ENCODE measurements around the gene TMF1. TPM values are rescaled to one million over a fixed set of nuclear protein-coding genes. Genes with fewer than 3 reads are reported as not detected.

TMF1 gene
- total and polyA plus RNA-seq, 2 donors (not counting 1 experiment from before 2014, with no cell fraction given): 27.5 to 51.5 TPM

DNA sequence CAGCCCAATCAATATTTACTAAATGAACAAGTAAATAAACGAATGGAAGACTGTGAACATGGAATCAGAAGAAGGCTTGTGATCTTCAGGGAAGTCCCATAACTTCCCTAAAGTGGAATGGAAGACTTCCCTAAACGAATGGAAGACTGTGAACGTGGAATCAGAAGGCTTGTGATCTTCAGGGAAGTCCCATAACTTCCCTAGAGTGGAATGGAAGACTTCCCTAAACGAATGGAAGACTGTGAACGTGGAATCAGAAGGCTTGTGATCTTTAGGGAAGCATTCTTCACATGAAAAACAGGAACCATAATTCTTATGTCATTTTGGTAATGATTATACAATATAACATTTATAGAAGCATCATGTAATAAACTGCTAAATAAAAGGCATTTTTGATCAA, 77.4 kb downstream of the TMF1 start:
- no peak overlapping the region for H3K4me3 ChIP-seq (replicated peaks in 1 of 4; ENCODE audit: control extremely low read depth in 1 of 4, insufficient read depth in 1 of 4, low read depth in 3 of 4, low read length in 4 of 4)
- H3K27me3 ChIP-seq (ENCODE audit: control insufficient read depth, insufficient read depth, low read length): peaks cover 2% of the 10 kb centered on the region
- no peak for DNase-seq (ENCODE audit: low read depth in 2 of 2)
- no peaks in the 10 kb centered on the region for H3K79me2 ChIP-seq (ENCODE audit: control insufficient read depth, insufficient read depth, low read length)
- H3K9ac ChIP-seq (ENCODE audit: insufficient read depth, low read length): no peak overlapping the region
- H2AFZ ChIP-seq (ENCODE audit: low read length): no peak overlapping the region
- H3K4me2 ChIP-seq (ENCODE audit: extremely low read depth, insufficient read depth, low read length): no peak overlapping the region
- H3K27ac ChIP-seq (ENCODE audit: insufficient read depth, low read length): no peak overlapping the region
- peaks cover 6% of the 10 kb centered on the region for H3K36me3 ChIP-seq (ENCODE audit: control insufficient read depth, insufficient read depth, low read length)
- no peaks in the 10 kb centered on the region for H3K4me1 ChIP-seq (ENCODE audit: control insufficient read depth, extremely low read depth, insufficient read depth, low read length)
- no peaks in the 10 kb centered on the region for H4K20me1 ChIP-seq (ENCODE audit: control insufficient read depth, extremely low read depth, insufficient read depth, low read length)
- H3K9me3 ChIP-seq (ENCODE audit: control insufficient read depth, insufficient read depth, low read depth, low read length): no peaks in the 10 kb centered on the region
- TF ChIP-seq EZH2 (IDR thresholded peaks at IDR 0.05; ENCODE audit: low read length, missing control alignments): no peak

DNA sequence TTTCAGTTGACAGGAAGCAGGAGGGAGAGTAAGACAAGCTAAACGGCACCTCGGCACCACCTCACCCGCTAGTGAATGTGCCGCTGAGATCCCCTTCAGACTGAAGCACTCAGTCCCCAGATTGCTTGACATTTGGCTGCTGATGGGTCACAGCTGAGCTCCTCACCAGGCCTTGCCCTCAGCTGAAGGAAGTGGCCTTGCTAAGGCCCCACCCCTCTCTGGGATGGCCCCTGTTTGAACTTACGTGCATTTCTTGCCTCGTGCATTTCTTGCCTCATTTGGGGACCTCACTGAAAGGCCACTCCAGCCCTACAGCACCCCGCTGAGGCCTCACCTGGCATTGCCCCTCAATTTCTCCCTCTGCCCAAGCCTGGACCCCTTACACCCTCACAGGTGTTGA, 78.5 kb downstream of the TMF1 start:
- Histone ChIP-seq H3K4me1 (ENCODE audit: control insufficient read depth, extremely low read depth, insufficient read depth, low read length) (no peaks in the 10 kb centered on the region), H3K27me3 (ENCODE audit: control insufficient read depth, insufficient read depth, low read length) (peaks cover 2% of the 10 kb centered on the region), H4K20me1 (ENCODE audit: control insufficient read depth, extremely low read depth, insufficient read depth, low read length) (no peaks in the 10 kb centered on the region), H3K9me3 (ENCODE audit: control insufficient read depth, insufficient read depth, low read depth, low read length) (no peaks in the 10 kb centered on the region), H3K79me2 (ENCODE audit: control insufficient read depth, insufficient read depth, low read length) (no peaks in the 10 kb centered on the region), H2AFZ (ENCODE audit: low read length) (no peak overlapping the region), H3K9ac (ENCODE audit: insufficient read depth, low read length) (no peak overlapping the region), H3K36me3 (ENCODE audit: control insufficient read depth, insufficient read depth, low read length) (no peaks in the 10 kb centered on the region), H3K4me3 (replicated peaks in 1 of 4; ENCODE audit: control extremely low read depth in 1 of 4, insufficient read depth in 1 of 4, low read depth in 3 of 4, low read length in 4 of 4) (no peak overlapping the region), H3K27ac (ENCODE audit: insufficient read depth, low read length) (no peak overlapping the region), H3K4me2 (ENCODE audit: extremely low read depth, insufficient read depth, low read length) (no peak overlapping the region)
- no peak for TF ChIP-seq EZH2 (IDR thresholded peaks at IDR 0.05; ENCODE audit: low read length, missing control alignments)
- TF ChIP-seq, protein P1, sequence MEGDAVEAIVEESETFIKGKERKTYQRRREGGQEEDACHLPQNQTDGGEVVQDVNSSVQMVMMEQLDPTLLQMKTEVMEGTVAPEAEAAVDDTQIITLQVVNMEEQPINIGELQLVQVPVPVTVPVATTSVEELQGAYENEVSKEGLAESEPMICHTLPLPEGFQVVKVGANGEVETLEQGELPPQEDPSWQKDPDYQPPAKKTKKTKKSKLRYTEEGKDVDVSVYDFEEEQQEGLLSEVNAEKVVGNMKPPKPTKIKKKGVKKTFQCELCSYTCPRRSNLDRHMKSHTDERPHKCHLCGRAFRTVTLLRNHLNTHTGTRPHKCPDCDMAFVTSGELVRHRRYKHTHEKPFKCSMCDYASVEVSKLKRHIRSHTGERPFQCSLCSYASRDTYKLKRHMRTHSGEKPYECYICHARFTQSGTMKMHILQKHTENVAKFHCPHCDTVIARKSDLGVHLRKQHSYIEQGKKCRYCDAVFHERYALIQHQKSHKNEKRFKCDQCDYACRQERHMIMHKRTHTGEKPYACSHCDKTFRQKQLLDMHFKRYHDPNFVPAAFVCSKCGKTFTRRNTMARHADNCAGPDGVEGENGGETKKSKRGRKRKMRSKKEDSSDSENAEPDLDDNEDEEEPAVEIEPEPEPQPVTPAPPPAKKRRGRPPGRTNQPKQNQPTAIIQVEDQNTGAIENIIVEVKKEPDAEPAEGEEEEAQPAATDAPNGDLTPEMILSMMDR (conservative IDR thresholded peaks at IDR 0.05 in 1 of 2, IDR thresholded peaks at IDR 0.05 in 1 of 2; ENCODE audit: low read depth in 1 of 2, low read length in 2 of 2): no peak
- peak in 1 of 2 donors; percentile 22 for DNase-seq (ENCODE audit: low read depth in 2 of 2)

DNA sequence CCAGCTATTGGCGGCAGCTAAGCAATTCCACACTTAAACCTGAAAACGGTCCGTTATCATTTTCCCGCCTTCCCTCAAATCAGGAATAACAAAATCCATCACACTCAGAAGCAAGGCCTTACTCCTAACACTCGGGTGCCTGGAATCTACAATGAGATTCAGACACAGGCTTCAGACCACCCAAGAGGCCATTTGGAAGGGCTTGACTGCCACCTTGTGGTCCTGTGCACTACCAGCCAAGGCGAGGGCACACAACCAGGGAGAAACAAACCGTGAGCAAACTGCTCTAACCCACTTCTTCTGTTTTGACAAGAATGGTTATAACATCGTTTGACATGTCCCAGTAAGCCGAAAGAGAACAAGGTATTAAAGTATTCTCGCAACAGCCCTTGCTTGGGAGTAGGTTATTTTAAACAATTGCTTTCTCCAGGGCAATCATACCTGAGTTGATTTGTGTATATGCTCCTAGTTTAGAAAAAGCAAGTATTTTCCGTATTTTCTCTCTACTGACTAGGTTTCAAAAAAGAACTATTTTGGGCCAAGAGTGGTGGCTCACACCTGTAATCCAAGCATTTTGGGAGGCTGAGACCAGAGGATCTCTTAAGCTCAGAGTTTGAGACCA, 79.7 kb downstream of the TMF1 start:
- Histone ChIP-seq H3K36me3 (ENCODE audit: control insufficient read depth, insufficient read depth, low read length) (no peaks in the 10 kb centered on the region), H3K4me2 (ENCODE audit: extremely low read depth, insufficient read depth, low read length) (no peak overlapping the region), H4K20me1 (ENCODE audit: control insufficient read depth, extremely low read depth, insufficient read depth, low read length) (no peaks in the 10 kb centered on the region), H3K4me1 (ENCODE audit: control insufficient read depth, extremely low read depth, insufficient read depth, low read length) (no peaks in the 10 kb centered on the region), H3K4me3 (replicated peaks in 1 of 4; ENCODE audit: control extremely low read depth in 1 of 4, insufficient read depth in 1 of 4, low read depth in 3 of 4, low read length in 4 of 4) (no peak overlapping the region), H2AFZ (ENCODE audit: low read length) (no peak overlapping the region), H3K79me2 (ENCODE audit: control insufficient read depth, insufficient read depth, low read length) (no peaks in the 10 kb centered on the region), H3K27me3 (ENCODE audit: control insufficient read depth, insufficient read depth, low read length) (peaks cover 2% of the 10 kb centered on the region), H3K27ac (ENCODE audit: insufficient read depth, low read length) (no peak overlapping the region), H3K9me3 (ENCODE audit: control insufficient read depth, insufficient read depth, low read depth, low read length) (no peaks in the 10 kb centered on the region), H3K9ac (ENCODE audit: insufficient read depth, low read length) (no peak overlapping the region)
- TF ChIP-seq, protein P1 (conservative IDR thresholded peaks at IDR 0.05 in 1 of 2, IDR thresholded peaks at IDR 0.05 in 1 of 2; ENCODE audit: low read depth in 1 of 2, low read length in 2 of 2): peak; percentile 80 to 85
- TF ChIP-seq EZH2 (IDR thresholded peaks at IDR 0.05; ENCODE audit: low read length, missing control alignments): no peak
- peak; percentile 39 to 66 for DNase-seq (ENCODE audit: low read depth in 2 of 2)

Other genes starting within 250 kb of the TMF1 start
- not detected in 2 replicates for gene TAFA4, start 119.8 kb downstream of the TMF1 start, total RNA-seq
- gene TAFA4, start 119.8 kb downstream of the TMF1 start, polyA plus RNA-seq: not detected in 2 replicates
- gene EOGT, start 38.6 kb downstream of the TMF1 start, total RNA-seq: 44.2 and 50.9 TPM in 2 replicates
- gene EOGT, start 38.6 kb downstream of the TMF1 start, polyA plus RNA-seq: 28.0 and 30.6 TPM in 2 replicates
- gene UBA3, start 28.0 kb upstream of the TMF1 start, total RNA-seq: 70.4 and 93.3 TPM in 2 replicates
- 77.2 and 95.4 TPM in 2 replicates for gene UBA3, start 28.0 kb upstream of the TMF1 start, polyA plus RNA-seq
- 132 and 209 TPM in 2 replicates for gene ARL6IP5, start 32.6 kb upstream of the TMF1 start, total RNA-seq
- gene ARL6IP5, start 32.6 kb upstream of the TMF1 start, polyA plus RNA-seq: 218 and 253 TPM in 2 replicates
- 0.51 and 4.0 TPM in 2 replicates for gene LMOD3, start 70.3 kb upstream of the TMF1 start, total RNA-seq
- 0.20 TPM in 2 replicates for gene LMOD3, start 70.3 kb upstream of the TMF1 start, polyA plus RNA-seq